GM12801 (cell line): ENCODE results near the gene TSSK2.

Source experiments
- TF ChIP-seq, protein P1 (sequence below): IDR thresholded peaks from one replicate; pipeline ENCODE4 v1.5.1; 2011; ENCODE audit warnings: control low read depth; ENCODE audit not compliant: insufficient read length; ENCODE audit errors: extremely low read depth

The TSSK2 gene

GRCh38 chr22:19139001-19139356, 7.9 kb downstream of the TSSK2 start:
- TF ChIP-seq, protein P1, sequence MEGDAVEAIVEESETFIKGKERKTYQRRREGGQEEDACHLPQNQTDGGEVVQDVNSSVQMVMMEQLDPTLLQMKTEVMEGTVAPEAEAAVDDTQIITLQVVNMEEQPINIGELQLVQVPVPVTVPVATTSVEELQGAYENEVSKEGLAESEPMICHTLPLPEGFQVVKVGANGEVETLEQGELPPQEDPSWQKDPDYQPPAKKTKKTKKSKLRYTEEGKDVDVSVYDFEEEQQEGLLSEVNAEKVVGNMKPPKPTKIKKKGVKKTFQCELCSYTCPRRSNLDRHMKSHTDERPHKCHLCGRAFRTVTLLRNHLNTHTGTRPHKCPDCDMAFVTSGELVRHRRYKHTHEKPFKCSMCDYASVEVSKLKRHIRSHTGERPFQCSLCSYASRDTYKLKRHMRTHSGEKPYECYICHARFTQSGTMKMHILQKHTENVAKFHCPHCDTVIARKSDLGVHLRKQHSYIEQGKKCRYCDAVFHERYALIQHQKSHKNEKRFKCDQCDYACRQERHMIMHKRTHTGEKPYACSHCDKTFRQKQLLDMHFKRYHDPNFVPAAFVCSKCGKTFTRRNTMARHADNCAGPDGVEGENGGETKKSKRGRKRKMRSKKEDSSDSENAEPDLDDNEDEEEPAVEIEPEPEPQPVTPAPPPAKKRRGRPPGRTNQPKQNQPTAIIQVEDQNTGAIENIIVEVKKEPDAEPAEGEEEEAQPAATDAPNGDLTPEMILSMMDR, result no peak

- TF ChIP-seq, protein P1, result no peak
Observed at GRCh38 chr22:19139974-19140373, 8.9 kb downstream of the TSSK2 start.

GRCh38 chr22:19142394-19142793, 11.3 kb downstream of the TSSK2 start:
- TF ChIP-seq, protein P1, result no peak

DNA sequence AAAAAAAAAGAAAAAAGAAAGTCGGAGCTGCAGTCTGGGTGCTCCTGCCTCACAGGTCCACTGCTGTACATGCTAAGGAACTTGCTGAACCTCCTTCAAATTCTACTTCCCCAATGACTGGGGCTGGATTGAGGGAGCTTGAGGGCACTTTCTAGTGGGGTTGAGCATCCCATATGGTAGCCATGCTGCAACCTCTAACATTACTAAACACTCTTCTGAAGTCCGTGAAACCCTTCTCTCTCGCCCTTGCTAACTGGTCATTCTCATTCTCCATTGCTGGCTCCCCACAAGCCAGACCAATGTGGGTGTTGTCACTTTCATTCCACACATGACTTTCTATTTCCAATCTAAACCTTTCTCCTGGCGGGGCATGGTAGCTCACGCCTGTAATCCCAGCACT, 12.1 kb downstream of the TSSK2 start:
- TF ChIP-seq, protein P1, result no peak

DNA sequence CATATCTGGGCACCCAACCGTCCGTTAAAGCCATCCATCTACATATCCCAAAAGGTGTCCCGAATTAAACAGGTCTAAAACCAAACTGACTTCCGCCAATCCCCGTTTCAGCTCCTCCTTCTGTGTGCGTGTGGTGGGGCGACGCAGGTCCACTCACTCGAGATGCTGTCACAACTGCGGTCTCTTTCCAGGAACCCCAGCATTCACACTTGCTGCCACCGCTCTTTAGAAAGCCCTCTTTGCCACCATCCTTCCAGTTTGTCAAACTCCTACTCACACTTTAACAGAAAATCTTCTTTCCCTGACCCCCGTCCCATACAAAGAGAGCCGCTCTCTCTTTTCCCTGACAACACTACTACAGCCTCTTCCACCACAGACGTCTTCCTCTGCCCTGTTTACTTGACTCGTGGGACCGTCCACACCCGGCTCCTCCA, 12.9 kb downstream of the TSSK2 start:
- TF ChIP-seq, protein P1, result no peak

- TF ChIP-seq, protein P1, result no peak
Observed at GRCh38 chr22:19146215-19146968, 15.3 kb downstream of the TSSK2 start.

DNA sequence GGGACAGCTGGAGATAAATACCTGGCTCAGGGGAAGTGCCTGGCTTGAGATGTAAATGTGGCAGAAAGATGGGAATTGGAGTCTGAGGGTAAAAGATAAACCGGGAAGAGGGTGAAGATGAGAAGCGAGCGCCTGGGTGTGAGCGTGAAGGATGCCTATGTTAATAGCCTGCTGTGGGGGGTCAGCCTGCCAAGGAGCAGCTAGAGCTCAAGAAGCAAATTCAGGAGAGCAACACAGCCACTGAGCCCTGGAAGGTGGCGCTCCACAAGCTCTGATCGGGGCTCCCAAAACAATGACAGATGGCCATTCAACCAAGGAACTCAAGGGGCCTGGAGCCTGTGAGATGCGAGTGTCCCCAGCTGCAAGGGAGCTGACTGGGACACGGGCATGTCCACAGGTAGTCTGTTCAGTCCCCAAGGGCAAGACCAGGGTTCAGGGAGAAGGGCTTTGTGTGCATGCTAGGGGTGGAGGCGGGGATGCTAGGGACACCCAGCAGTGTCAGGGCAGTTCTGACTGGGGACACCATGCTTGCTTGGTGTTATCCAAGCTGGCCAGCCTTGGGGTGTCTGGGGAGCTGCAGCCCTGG, 16.2 kb downstream of the TSSK2 start:
- TF ChIP-seq, protein P1, result no peak
